Measurements from ENCODE around the gene FBLN2. TPM values are rescaled to one million over a fixed set of nuclear protein-coding genes. Genes with fewer than 3 reads are reported as not detected.

FBLN2 gene
- polyA plus RNA-seq, 5 donors: 24.9 to 34.6 (median 29.8) TPM

- no peak for DNase-seq
Observed at GRCh38 chr3:13564751-13565560, 16.0 kb downstream of the FBLN2 start.

DNA sequence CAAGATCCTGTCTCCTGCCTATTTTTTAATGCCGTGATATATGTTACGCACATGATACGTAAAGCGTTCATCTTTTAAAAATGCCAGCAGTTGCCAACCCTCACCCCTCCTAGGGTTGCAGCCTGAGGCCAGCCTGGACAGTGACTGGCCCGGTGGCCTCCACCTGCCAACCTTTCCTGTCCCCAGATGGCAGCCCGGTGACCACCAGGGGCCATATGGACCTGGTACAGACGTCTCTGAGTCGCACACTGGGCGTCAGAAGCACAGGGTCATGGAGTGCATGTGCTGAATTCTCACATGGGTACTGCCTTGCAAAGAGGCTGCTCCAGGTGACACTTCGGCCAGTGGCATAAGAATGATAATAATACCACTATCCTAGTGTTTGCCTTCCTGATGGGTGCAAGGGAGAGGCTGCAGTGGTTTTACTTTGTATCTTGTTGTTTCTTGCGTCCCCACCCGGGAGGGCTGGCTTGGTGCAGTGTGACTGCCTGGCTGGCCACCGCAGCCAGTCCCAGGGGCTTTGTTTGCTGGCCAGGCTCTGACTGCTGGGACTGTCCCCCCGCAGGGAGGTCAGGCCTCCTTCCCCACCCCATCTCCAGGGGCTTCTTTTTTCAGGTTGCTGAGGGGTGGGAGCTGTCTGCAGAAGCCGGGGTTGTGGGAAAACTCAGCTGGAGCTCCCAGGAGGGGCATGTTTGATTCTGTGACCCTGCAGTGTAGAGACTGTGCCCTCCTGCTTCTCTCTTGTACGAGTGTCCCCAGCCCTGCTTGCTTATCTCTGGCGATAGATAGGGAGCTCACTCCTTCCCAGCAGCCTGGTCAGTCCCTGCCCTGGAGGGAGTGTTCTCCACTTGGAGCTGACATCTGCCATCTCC is 16.9 kb downstream of the FBLN2 start:
- DNase-seq: no peak

DNA sequence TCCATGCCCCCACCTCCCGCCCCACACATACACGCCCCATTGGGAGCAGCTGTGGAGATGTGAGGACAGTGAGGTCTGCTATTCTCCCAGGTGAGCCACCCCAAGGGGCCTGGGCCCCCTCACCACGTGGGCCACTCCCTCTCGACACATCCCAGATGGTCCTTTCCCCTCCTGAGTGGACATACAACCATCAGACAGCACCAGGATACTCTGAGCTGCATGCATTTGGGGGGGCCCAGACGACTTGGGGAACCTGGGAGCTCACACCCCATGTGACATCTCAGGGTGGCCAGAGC is 17.5 kb downstream of the FBLN2 start:
- no peak for DNase-seq

DNA sequence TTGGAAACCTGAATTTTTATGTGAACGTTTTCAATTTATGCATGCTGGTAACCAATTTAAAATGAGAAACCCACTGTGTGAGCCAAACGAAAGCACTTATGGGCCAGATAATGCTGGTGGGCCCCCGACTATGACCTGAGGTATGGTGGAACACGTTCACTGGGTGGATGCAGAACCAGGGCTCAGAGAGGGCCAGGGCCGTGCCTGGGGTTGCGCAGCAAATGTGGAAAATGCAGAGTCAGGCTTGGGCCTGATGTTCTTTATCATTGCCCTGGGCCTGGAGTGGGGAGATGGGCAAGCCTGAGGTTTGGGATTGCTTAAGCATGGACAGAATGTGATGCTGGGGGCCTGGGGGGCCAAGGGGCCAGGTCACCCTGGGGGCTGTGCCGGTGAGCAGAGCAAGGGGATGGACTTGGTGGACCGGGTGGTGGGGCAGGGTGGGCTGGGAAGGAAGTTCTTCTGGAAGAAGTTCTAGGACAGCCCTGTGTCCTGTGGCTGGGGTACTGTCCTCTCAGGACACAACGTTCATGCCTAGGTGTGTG is 17.9 kb downstream of the FBLN2 start:
- no peak for DNase-seq

DNA sequence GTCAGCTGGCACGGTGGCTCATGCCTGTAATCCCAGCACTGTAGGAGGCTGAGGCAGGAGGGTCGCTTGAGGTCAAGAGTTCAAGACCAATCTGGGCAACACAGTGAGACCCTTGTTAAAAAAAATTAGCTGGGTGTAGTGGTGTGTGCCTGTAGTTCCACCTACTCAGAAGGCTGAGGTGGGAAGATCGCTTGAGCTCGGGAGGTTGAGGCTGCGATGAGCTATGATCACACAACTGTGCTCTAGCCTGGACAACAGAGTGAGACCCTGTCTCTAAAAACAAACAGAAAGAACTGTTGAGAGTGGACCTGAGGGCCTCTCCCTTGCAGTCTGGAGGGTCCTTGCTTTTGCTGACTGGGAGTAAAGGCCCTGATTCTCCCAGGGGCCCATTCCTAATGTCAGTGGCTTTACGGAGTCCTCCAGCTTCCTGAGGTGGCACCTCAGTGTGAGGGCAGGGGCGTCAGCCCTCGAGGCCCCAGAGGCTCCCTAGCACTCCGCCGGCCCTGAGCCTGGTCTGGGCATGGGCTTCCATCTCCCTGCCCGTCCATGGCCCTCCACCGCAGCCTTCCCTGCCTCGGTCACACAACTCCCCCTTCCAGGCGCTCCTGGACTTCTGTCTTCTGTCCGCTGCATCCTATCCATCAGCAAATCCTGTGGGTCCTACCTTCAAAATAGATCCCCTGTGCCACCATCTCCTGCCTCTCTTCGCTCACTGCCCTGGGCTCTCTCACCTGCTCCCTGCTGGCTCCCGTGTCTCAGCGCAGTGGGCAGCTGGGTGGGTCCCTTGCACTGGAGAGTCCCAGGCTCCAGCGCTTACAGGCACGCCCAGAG is 19.0 kb downstream of the FBLN2 start:
- DNase-seq: no peak

DNA sequence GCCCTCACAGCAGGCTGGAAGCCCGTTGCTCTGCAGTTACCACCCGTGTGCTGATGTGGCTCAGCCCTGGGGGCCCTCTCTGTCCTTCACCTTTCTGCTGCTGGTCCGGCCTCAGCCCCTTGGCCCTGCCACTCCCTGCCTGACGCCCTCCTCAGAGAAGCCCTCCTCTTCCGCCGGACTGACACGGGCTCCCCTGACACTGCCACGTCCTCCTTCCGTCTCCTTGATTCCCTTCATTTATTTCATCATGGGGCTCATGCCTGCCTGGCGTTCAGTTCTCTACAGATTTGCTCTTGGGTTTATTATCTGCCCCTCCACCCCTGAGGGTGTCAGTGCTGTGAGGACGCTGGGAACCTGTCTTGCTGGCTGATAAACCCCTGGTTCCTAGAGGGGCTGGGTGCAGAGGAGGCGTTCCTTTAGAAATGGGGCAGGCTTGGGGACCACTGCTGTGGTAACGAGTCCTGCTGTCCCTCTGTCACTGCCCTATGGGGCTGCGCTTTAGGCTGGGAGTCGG is 19.6 kb downstream of the FBLN2 start:
- no peak for DNase-seq

- no peak for DNase-seq
Observed at GRCh38 chr3:13569201-13569600, 20.3 kb downstream of the FBLN2 start.

DNA sequence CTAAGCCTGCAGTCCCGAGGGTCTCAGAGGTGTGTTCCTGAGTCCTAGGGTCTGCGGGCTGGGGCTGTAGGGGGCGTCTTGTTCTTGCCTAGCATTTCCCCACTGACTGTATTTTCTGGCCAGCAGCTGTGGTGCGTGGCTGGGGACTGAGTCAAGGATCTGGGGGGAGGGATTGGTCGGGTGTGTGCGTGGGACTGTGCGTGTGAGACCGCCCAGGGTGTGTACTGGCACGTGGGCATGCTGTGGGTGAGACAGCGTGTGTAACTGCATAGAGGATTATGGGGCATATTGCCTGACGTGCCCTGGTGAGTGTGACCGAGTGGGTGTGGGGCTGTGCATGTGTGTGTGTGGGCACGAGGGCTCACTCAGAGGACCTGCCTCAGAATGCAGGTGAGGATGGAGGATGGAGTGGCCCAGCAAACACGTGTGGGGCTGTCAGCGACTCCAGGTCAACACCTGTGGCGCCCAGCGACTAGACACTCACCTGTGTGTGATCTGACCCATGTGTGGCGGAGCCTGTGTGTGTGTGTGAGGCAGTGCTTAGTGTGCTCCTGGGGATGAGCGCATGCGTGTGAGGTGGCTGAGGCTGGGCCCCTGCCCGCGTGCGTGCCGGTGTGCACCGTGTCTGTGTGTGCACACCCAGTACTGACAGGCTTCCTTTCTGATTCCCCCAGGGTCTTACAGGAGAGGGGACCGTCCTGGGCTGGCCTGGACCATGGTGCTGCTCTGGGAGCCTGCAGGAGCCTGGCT is 20.9 kb downstream of the FBLN2 start:
- DNase-seq: no peak

GRCh38 chr3:13570391-13571194 is 21.7 kb downstream of the FBLN2 start:
- DNase-seq: no peak

DNA sequence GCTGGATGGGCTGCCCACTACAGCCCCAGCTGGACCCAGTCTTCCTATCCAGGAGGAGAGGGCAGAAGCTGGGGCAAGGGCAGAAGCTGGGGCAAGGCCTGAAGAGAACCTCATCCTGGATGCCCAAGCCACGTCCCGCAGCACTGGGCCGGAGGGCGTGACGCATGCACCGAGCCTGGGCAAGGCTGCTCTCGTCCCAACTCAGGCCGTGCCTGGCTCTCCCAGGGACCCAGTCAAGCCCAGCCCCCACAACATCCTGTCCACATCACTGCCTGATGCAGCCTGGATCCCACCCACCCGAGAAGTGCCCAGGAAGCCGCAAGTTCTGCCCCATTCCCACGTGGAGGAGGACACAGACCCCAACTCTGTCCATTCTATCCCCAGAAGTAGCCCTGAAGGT is 22.3 kb downstream of the FBLN2 start:
- DNase-seq: no peak

DNA sequence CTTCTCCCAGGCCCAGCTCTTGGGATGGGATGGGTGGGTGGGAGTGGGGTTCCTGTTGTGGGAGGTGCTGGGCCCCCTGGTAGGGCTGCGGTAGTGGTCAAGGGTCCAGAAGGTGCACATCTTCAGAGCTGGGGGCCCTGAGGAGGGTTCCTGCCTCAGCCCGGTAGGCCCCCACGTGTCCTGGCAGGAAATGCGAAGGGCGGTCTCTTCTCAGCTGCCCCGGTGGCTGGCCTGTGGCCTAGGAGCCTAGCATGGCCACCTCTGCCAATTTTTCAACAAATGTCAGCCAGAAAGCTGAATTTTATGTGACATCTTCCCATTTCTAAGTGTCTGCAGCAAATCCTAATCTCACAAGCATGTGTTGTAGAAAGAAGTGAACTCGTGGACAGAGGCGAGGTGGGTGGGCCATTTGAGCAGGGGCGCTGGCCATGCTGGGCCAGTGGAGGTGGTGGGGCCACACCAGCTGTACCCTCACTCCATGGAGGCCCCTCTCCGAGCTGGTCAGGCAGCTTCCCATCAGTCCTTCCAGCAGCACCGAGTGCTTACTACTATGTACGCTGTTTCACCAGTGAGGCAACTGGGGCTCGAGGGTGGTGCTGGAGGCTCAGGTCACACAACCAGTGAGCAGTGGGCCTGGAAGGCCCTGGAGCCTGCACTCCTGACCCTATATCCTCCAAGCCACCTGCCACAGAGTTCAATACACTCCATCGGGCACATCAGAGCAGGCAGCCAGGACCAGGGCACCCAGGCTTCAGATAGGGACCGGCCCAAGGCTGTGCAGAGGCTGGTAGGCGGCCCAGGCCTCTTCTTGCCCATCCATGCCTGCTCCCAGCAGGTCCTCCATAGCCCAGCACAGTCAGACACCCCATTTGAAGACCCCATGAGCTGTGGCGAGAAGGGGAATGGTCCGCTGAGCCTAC is 23.2 kb downstream of the FBLN2 start:
- no peak for DNase-seq

DNA sequence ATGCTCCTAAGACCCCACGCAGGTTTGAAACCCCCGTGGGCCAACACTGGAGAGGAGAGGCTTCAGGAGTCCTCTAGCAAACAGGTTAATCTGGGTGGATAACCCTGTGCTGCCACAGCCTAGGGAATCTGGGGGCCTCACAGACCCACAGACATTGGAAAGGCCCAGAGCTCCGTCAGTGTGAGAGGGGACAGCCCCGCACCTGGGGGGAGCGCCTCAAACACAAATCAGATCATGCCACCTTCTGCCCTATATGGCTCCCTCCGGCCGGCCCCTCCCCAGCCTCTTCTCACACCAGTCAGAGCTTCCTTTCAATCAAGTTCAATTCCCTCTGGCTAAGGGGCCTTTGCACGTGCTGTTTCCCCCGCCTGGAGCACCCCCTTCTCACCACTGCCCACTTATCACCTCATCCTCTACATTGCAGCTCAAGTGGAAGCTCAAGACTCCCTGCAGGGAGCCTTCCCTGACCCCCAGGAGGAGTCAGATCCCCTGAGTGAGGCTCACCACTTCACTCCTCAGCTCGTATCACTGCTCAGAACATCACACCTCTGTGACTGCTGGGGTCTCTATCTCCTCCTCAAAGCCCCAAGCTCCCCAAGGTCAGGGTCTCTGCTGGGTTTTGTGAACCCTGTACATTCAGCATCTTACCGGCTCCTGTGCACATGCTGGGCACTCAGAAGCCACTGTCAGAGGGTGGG is 24.1 kb downstream of the FBLN2 start:
- DNase-seq: no peak

DNA sequence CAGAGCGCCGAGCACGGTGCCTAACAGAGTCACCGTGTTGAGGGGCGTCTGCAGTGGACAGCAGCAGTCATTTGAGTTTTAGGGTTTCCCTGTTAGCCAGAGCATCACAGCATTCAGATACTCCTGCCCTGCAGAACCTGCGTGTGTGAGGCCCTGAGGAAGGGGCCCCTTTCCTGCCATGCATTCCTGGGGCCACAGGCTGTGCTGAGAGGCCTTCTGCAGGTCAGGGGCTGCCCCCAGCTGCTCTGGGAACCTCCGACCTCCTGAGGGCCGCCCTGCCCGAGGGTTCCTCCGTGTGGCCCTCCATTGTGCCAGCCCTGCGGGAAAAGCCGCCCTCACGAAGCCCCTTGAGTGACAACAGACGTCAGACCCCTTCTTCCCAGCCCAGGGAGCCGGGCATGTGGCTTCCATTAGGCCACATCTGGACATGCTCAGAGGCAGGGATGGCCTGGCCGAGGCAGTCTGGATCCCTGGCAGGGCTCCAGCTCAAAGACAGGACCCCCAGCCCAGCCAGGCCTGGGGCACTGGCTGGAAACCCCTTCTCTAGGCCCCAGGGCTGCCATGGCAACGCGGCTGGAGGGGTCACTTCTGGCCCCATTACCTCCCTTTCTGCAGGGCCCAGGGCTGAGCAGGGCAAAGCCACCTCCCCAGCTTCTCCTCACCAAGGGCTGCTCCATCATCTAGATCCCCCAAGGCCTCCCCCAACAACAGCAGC is 25.3 kb downstream of the FBLN2 start:
- peak in 1 of 2 donors; percentile 23 for DNase-seq

DNA sequence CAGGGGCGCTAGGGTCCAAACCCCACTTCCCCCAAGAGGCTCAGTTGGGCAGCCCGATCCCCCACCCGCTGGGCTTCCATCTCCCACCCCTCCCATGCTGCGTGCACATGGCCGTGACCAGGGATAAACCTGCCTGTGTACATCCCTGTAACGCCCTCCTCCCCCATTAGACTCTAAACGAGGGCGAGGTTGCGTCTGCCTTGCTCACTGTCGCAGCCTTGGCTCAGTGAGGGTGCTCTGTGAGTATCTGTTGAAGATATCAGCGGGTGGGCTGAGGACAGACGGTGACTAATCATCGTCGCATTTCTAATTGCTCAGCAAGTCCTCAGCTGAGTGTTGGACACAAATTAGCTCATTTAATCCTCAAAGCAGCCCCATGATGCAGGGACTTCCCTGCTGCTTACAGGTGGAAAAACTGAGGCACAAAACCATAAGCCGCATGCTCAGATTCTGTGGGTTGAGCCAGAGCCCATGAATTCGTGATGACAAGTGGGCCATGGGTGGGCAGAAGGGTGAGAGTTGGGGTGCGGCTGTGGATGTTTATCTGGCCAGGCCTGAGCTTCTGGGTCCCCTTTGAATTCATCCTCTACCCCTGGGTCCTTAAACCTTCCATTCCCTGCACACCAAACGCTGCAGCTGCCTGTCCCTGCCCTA is 26.0 kb downstream of the FBLN2 start:
- DNase-seq: no peak

GRCh38 chr3:13575459-13576061 is 26.6 kb downstream of the FBLN2 start:
- DNase-seq: no peak

Data from right lung (tissue), 5 donors.